ENCODE data around the gene MESP2. TPM values are rescaled to one million over a fixed set of nuclear protein-coding genes. Genes with fewer than 3 reads are reported as not detected.
A peak's percentile ranks its signal among the peaks of the same experiment; 100 is the strongest.

MESP2 gene
- total RNA-seq, 1 experiment from 2014 or later, result 0.28 TPM

- no peak for DNase-seq
- H4K20me1 ChIP-seq (ENCODE audit: control insufficient read depth, insufficient read depth, insufficient read length), result no peaks in the 10 kb centered on the region
- no peak for TF ChIP-seq CTCF (conservative IDR thresholded peaks at IDR 0.05)
- H3K56ac ChIP-seq (ENCODE audit: insufficient read length, low read depth, low read length), result no peak overlapping the region
- H3K79me2 ChIP-seq (ENCODE audit: insufficient read depth, low read length), result no peaks in the 10 kb centered on the region
- H3K27me3 ChIP-seq (ENCODE audit: insufficient read depth, low read length), result no peaks in the 10 kb centered on the region
- no peak overlapping the region for H4K91ac ChIP-seq (ENCODE audit: insufficient read length, low read depth, low read length)
- H2BK20ac ChIP-seq (ENCODE audit: low read depth, low read length, poor library complexity, severe bottlenecking), result no peak overlapping the region
- peaks cover 4% of the 10 kb centered on the region; the same call in 1 of the 2 replicates for H3K27me3 Mint-ChIP-seq (ENCODE audit: low read depth)
- no peak overlapping the region for H3K27ac ChIP-seq (ENCODE audit: insufficient read length, low read depth, low read length)
- H3K79me1 ChIP-seq (ENCODE audit: insufficient read depth, low read depth, low read length, poor library complexity, severe bottlenecking), result no peaks in the 10 kb centered on the region
- no peak overlapping the region for H3K23ac ChIP-seq (ENCODE audit: insufficient read length, low read depth, low read length)
- no peak overlapping the region for H2BK15ac ChIP-seq (ENCODE audit: low read depth, low read length)
- no peak overlapping the region for H3K4ac ChIP-seq (ENCODE audit: low read depth, low read length)
- peak overlapping the region; percentile 2 for H3K18ac ChIP-seq (ENCODE audit: insufficient read length, low read depth, low read length)
- H3K9ac ChIP-seq (ENCODE audit: extremely low read depth, insufficient read length, low read length), result no peak overlapping the region
- no peak overlapping the region for H3K4me3 Mint-ChIP-seq
- H3K9me3 ChIP-seq (ENCODE audit: control insufficient read depth, low read depth, low read length), result no peaks in the 10 kb centered on the region
- no peaks in the 10 kb centered on the region for H3K4me1 ChIP-seq (ENCODE audit: insufficient read depth, low read length)
- H3K4me1 Mint-ChIP-seq, result no peaks in the 10 kb centered on the region
- no peak overlapping the region for H3K4me2 ChIP-seq (ENCODE audit: insufficient read depth, insufficient read length, low read length)
- H4K8ac ChIP-seq (replicated peaks; ENCODE audit: insufficient read length, low read depth, low read length), result no peak overlapping the region
- no peaks in the 10 kb centered on the region for H3K36me3 Mint-ChIP-seq (ENCODE audit: insufficient read depth in 1 of 3, low read depth in 3 of 3)
- no peak overlapping the region for H3K27ac Mint-ChIP-seq
- no peaks in the 10 kb centered on the region for H3K23me2 ChIP-seq (ENCODE audit: insufficient read length, low read depth, low read length, poor library complexity, severe bottlenecking)
- WGBS (ENCODE audit: extremely low coverage, insufficient read length, low lambda C conversion rate), result no CpG with 5 or more reads among the region's 8 CpGs
- no peak overlapping the region for H2BK5ac ChIP-seq (ENCODE audit: insufficient read length, low read length)
- no peak overlapping the region for H2AFZ ChIP-seq (ENCODE audit: low read length)
- H4K5ac ChIP-seq (ENCODE audit: insufficient read length, low read depth, low read length), result no peak overlapping the region
- H2AK5ac ChIP-seq (ENCODE audit: insufficient read length, low read length), result no peak overlapping the region
- no peaks in the 10 kb centered on the region for H3K9me3 Mint-ChIP-seq
- H3T11ph ChIP-seq (ENCODE audit: low read length), result no peak overlapping the region
- no peak overlapping the region for H2BK12ac ChIP-seq (ENCODE audit: insufficient read length, low read depth, low read length)
- no peak overlapping the region for H2BK120ac ChIP-seq (ENCODE audit: low read depth, low read length, poor library complexity, severe bottlenecking)
- no peak overlapping the region; the same call in 1 of the 2 replicates for H3K14ac ChIP-seq (ENCODE audit: insufficient read depth, low read length)
Measured at GRCh38 chr15:89767411-89767915, 8.7 kb upstream of the MESP2 start.
